ENCODE results near the gene TP53AIP1.
A peak's percentile ranks its signal among the peaks of the same experiment; 100 is the strongest.

The TP53AIP1 gene

DNA sequence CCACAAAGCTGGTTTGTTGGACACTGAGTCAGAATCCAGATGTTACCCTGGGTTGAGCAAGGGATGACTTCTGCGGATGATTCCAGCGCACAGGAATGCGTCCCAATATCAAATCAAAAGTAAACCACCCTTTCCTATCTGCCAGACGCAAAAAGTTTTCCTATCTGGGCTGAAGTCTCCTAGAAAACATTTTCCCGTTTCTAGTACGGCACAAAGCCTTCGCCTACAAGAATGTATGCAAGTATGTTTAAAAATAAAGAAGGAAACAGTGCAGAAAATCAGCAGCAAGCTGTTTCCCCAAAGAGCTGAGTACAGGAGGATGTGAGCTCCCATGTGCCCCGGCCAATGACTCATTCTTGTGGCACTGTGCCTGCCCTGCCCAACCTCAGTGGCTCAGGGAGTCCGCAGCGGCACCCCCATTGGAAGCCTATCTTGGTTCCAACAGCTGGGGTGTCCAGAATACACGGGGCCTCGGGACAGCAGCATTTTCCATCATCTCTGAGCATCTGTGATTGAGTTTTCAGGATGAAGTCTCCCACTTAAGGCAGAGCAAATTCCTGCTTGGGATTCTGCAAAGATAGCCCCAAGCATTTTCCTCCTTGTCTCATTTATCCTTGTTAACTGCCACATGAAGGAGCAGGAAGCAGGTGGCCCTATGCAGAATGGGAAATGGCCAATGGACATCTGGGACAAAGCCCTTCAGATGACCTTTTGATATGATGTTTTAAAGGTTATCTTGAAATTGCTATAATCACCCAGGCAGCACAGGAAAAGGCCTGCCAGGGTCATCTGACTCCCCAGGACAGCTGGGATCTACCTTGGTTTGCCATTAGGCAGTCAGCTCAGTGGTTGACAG, 34.1 kb downstream of the TP53AIP1 start:
- H3K9me3 ChIP-seq (ENCODE audit: control insufficient read depth in 1 of 2, low read length in 2 of 2): no peaks in the 10 kb centered on the region
- peak overlapping the region in 1 of 2 donors; percentile 5 for H3K9ac ChIP-seq (ENCODE audit: low read depth in 1 of 2, low read length in 2 of 2)
- H3K27me3 ChIP-seq (ENCODE audit: control insufficient read depth in 1 of 2, insufficient read depth in 2 of 2, low read length in 2 of 2): peaks cover 3 to 12% of the 10 kb centered on the region in 2 donors
- no peak overlapping the region for H3K4me3 ChIP-seq (ENCODE audit: low read depth in 1 of 2, low read length in 2 of 2)
- H3K4me1 ChIP-seq (ENCODE audit: control insufficient read depth in 1 of 2, insufficient read depth in 2 of 2, low read length in 2 of 2): peaks cover 18% of the 10 kb centered on the region in 2 donors
- no peak overlapping the region for H3K27ac ChIP-seq (ENCODE audit: low read depth, low read length)
- H3K36me3 ChIP-seq (ENCODE audit: control insufficient read depth in 1 of 2, insufficient read depth in 2 of 2, low read length in 2 of 2): no peaks in the 10 kb centered on the region

DNA sequence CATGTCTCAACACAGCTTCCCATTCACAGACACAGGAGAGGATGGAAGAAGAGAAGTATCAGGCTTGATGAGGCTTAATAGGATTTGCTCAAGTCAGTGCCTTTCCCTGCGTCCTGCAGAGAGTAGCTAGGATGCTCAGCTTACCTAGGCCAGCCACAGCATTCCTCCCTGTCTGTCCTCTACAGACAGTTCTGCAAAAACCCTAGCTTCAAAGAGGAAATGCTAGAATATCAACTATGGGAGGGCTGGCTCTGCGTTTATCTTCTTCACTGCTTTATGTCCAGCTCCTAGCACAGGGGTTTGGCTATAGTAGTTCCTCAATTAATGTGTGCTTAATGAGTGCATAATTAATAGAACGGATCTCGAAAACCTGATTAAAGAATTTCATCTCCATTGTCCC, 35.1 kb downstream of the TP53AIP1 start:
- no peaks in the 10 kb centered on the region for H3K36me3 ChIP-seq (ENCODE audit: control insufficient read depth in 1 of 2, insufficient read depth in 2 of 2, low read length in 2 of 2)
- H3K27me3 ChIP-seq (ENCODE audit: control insufficient read depth in 1 of 2, insufficient read depth in 2 of 2, low read length in 2 of 2): peaks cover 3 to 12% of the 10 kb centered on the region in 2 donors
- no peak overlapping the region for H3K9ac ChIP-seq (ENCODE audit: low read depth in 1 of 2, low read length in 2 of 2)
- H3K4me3 ChIP-seq (ENCODE audit: low read depth in 1 of 2, low read length in 2 of 2): no peak overlapping the region
- H3K9me3 ChIP-seq (ENCODE audit: control insufficient read depth in 1 of 2, low read length in 2 of 2): no peaks in the 10 kb centered on the region
- H3K4me1 ChIP-seq (ENCODE audit: control insufficient read depth in 1 of 2, insufficient read depth in 2 of 2, low read length in 2 of 2): peaks cover 18% of the 10 kb centered on the region in 2 donors
- no peak overlapping the region for H3K27ac ChIP-seq (ENCODE audit: low read depth, low read length)

DNA sequence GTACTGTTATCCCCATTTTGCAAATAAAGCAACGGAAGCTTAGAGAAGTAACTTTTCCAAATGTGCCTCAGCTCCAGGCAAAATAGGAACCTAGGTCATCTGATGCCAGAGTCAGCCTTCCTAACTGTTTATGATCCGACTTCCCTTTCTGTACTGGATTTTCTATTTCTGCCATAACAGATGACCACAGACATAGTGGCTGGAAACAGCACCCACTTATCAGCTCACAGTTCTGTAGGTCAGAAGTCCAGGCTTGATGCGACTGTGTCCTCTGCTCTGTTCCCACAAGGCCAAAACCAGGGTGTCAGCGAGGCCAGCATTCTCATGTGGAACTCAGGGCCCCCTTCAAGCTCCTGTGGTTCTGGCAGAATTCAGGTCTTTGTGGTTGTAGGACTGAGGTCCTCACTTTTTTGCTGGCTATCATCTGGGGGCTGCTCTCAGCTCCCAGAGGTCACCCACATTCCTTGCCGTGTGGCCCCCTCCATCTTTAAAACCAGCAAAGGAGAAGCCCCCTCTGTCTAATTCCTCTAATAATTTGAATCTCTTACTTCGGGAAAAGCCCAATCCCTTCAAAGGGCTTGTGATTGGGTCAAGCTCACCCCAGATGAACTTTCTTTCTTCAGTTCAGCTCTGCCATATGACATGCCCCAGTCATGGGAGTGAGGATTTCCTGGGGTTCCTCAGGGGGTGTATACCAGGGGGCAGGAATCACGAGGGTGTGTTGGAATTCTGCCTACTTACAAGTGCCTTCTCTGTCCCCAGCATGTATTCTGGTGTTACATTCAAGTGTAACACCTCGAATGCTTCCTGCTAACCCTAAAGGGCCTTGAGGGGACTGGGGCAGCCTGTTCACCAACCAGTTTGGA, 36.3 kb downstream of the TP53AIP1 start:
- H3K9me3 ChIP-seq (ENCODE audit: control insufficient read depth in 1 of 2, low read length in 2 of 2): no peaks in the 10 kb centered on the region
- H3K27ac ChIP-seq (ENCODE audit: low read depth, low read length): no peak overlapping the region
- peak overlapping the region; percentile 66 to 70 for H3K4me3 ChIP-seq (ENCODE audit: low read depth in 1 of 2, low read length in 2 of 2)
- H3K9ac ChIP-seq (ENCODE audit: low read depth in 1 of 2, low read length in 2 of 2): no peak overlapping the region
- peaks cover 18% of the 10 kb centered on the region in 2 donors for H3K4me1 ChIP-seq (ENCODE audit: control insufficient read depth in 1 of 2, insufficient read depth in 2 of 2, low read length in 2 of 2)
- H3K27me3 ChIP-seq (ENCODE audit: control insufficient read depth in 1 of 2, insufficient read depth in 2 of 2, low read length in 2 of 2): peaks cover 3 to 12% of the 10 kb centered on the region in 2 donors
- H3K36me3 ChIP-seq (ENCODE audit: control insufficient read depth in 1 of 2, insufficient read depth in 2 of 2, low read length in 2 of 2): no peaks in the 10 kb centered on the region

DNA sequence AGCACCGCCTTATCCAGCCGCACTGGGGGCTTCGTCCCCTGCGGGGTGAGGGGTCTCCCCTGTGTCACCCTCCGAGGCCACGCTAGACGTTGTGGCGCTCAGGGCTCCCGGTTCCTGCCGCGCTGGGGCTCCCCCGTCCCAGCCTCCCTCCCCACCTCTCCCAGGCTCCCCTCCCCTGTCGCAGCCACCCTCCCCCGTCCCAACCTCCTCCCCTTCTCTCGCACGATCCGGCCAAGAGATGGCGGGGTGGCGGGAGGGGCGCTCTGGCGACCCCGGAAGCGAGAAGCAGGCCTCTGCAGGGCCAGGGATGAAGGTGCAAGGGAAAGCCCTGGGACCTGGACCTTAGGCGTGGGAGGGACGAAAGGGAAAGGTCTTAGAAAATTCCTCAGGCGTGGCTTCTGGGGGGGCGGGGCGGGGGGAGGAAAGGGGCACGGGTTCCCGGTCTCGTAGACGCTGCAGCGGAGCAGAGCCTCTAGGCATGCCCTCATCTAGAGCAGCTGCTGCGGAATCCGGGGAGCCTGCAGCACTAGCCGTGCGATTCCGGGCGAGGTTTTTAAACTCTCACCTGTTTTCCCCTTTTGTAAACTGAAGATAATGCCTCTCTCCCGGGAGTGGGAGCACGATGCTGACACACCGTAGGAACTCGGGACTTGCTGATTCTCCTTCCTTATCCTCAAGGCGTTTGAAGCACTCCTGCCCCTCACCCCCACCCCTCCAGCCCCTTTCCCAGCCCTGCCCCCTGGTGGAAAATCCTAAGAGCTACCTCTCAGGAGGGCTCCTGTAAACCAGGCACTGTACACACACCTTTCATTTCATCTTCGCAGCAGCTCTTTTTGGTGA, 37.1 kb downstream of the TP53AIP1 start:
- Histone ChIP-seq H3K9me3 (ENCODE audit: control insufficient read depth in 1 of 2, low read length in 2 of 2) (no peaks in the 10 kb centered on the region), H3K27ac (ENCODE audit: low read depth, low read length) (no peak overlapping the region), H3K9ac (ENCODE audit: low read depth in 1 of 2, low read length in 2 of 2) (peak overlapping the region in 1 of 2 donors; percentile 26), H3K4me1 (ENCODE audit: control insufficient read depth in 1 of 2, insufficient read depth in 2 of 2, low read length in 2 of 2) (peaks cover 18% of the 10 kb centered on the region in 2 donors), H3K36me3 (ENCODE audit: control insufficient read depth in 1 of 2, insufficient read depth in 2 of 2, low read length in 2 of 2) (no peaks in the 10 kb centered on the region), H3K27me3 (ENCODE audit: control insufficient read depth in 1 of 2, insufficient read depth in 2 of 2, low read length in 2 of 2) (peaks cover 0 to 12% of the 10 kb centered on the region in 2 donors), H3K4me3 (ENCODE audit: low read depth in 1 of 2, low read length in 2 of 2) (peak overlapping the region; percentile 66 to 70)

DNA sequence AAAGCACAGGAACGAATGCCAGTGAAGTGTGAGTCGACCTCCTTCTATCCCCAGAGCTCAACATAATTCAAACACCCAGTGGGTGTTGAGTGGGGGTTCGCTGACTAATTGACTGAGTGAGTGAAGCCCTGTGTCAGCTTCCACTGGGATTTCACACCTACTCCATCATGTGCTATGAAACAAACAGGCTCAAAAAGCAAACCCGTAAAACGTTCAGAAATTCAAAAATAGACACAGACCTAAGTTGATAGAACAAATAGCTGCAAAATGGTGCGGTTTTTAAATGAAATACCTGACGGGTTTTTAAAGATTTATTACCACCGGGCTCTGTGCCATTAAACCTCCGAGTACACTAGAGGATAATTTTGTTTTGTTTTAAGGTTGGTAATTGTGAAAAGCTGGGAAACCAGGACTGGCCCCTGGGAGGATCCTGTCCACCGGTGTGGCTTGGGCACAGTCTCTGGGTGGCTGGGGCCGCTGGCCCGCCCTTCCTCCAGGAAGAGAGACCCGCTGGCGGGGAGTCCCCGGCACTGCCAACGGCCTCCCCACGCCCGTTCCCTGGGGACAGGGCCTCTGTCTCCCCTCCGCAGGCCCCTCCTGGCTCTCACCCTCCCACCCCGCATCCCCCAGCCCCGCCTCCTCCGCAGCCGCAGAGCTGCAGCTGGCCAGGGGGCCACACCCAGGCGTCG, 37.9 kb downstream of the TP53AIP1 start:
- H3K27me3 ChIP-seq (ENCODE audit: control insufficient read depth in 1 of 2, insufficient read depth in 2 of 2, low read length in 2 of 2): peaks cover 0 to 12% of the 10 kb centered on the region in 2 donors
- peak overlapping the region in 1 of 2 donors; percentile 26 for H3K9ac ChIP-seq (ENCODE audit: low read depth in 1 of 2, low read length in 2 of 2)
- H3K4me1 ChIP-seq (ENCODE audit: control insufficient read depth in 1 of 2, insufficient read depth in 2 of 2, low read length in 2 of 2): peaks cover 18% of the 10 kb centered on the region in 2 donors
- no peak overlapping the region for H3K27ac ChIP-seq (ENCODE audit: low read depth, low read length)
- no peaks in the 10 kb centered on the region for H3K9me3 ChIP-seq (ENCODE audit: control insufficient read depth in 1 of 2, low read length in 2 of 2)
- H3K36me3 ChIP-seq (ENCODE audit: control insufficient read depth in 1 of 2, insufficient read depth in 2 of 2, low read length in 2 of 2): no peaks in the 10 kb centered on the region
- peak overlapping the region; percentile 66 to 70 for H3K4me3 ChIP-seq (ENCODE audit: low read depth in 1 of 2, low read length in 2 of 2)

DNA sequence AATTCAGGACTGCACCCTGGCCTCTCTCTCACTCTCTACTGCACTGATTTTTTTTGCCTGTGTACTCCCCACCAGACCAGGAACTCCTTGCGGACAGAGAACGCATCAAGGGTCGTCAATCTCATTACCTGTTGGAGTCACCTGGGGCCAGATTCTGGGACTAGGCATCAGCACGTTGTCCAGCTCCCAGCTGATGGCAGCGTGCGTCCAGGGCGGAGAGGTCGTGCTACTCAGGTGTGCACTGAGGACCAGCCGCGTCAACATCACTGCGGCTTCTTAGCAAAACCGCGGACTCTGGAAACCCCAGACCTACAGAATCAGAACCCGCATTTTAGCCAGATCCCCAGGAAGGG, 38.4 kb downstream of the TP53AIP1 start:
- H3K4me1 ChIP-seq (ENCODE audit: control insufficient read depth in 1 of 2, insufficient read depth in 2 of 2, low read length in 2 of 2): peaks cover 18% of the 10 kb centered on the region in 2 donors

DNA sequence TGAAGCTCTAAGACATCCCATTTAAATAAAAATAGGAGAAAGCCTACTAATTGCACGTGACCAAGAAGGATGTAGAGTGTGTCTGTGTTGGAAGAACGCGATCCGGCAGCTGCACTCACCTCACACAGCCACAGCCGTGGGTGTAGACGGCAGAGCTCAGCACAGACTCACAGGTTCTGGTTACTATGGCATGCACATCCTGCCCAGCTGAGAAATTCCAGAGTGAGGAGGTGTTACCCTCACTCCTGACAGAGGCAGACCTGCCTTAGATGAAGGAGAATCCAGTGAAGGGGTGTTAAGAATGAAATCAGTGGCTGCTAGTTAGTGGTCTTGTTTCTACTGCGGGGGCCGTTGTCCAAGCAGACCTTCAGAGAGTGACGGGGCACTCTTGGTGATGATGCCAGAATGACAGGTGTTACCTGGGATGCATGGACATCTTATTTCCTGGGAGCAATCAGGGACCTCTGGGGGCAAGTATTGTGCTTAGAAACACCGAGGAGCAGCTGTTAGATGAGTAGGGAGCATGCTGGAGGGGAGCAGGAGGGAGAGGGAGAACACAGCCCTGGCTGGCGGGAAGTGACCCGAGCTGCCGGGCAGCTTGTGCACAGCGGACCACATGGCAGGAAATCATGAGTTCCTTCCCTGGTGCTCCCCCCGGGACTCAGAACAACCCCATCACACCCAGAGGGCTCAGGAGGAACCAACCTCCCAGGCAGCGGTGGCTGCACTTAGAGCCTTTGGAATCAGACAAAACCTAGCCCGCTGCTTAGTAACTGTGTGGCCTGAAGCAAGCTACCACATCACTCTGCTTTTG, 39.2 kb downstream of the TP53AIP1 start:
- no peaks in the 10 kb centered on the region for H3K36me3 ChIP-seq (ENCODE audit: control insufficient read depth in 1 of 2, insufficient read depth in 2 of 2, low read length in 2 of 2)
- H3K4me1 ChIP-seq (ENCODE audit: control insufficient read depth in 1 of 2, insufficient read depth in 2 of 2, low read length in 2 of 2): peaks cover 11% of the 10 kb centered on the region in 2 donors
- no peak overlapping the region for H3K27ac ChIP-seq (ENCODE audit: low read depth, low read length)
- no peak overlapping the region for H3K4me3 ChIP-seq (ENCODE audit: low read depth in 1 of 2, low read length in 2 of 2)
- peaks cover 0 to 8% of the 10 kb centered on the region in 2 donors for H3K27me3 ChIP-seq (ENCODE audit: control insufficient read depth in 1 of 2, insufficient read depth in 2 of 2, low read length in 2 of 2)
- no peak overlapping the region for H3K9ac ChIP-seq (ENCODE audit: low read depth in 1 of 2, low read length in 2 of 2)
- H3K9me3 ChIP-seq (ENCODE audit: control insufficient read depth in 1 of 2, low read length in 2 of 2): no peaks in the 10 kb centered on the region

More for the DNA sequence above, 38.4 kb downstream of the TP53AIP1 start:
- no peak overlapping the region for H3K27ac ChIP-seq (ENCODE audit: low read depth, low read length)
- no peaks in the 10 kb centered on the region for H3K9me3 ChIP-seq (ENCODE audit: control insufficient read depth in 1 of 2, low read length in 2 of 2)
- H3K27me3 ChIP-seq (ENCODE audit: control insufficient read depth in 1 of 2, insufficient read depth in 2 of 2, low read length in 2 of 2): peaks cover 0 to 12% of the 10 kb centered on the region in 2 donors
- no peaks in the 10 kb centered on the region for H3K36me3 ChIP-seq (ENCODE audit: control insufficient read depth in 1 of 2, insufficient read depth in 2 of 2, low read length in 2 of 2)
- H3K4me3 ChIP-seq (ENCODE audit: low read depth in 1 of 2, low read length in 2 of 2): no peak overlapping the region
- no peak overlapping the region for H3K9ac ChIP-seq (ENCODE audit: low read depth in 1 of 2, low read length in 2 of 2)

DNA sequence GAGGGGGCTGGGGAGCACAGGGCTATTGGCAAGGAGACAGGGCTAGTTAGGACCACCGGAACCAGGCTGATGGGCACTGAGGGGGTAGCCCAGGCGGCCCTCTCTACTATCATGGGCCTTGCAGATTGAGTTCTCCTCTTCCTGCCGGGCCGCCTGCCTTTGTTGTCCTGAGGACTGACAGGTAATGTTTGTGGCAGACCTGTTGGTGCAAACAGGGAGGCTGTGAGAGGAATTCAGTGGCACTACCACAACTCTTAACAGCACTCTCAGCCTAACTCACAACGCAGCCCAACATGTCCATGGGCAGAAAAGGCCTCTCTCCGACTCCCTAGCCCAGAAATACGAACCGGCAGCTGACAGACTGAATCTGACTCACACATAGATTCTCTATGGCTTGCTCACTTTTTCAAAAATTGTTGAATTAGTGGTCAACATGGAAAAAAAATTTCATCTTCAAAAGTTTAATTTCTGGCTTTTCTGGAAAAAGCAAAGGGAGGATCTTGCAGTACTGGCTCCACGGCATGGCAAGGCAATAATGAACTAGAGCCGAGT, 40.1 kb downstream of the TP53AIP1 start:
- H3K4me1 ChIP-seq (ENCODE audit: control insufficient read depth in 1 of 2, insufficient read depth in 2 of 2, low read length in 2 of 2): peaks cover 5 to 8% of the 10 kb centered on the region in 2 donors
- H3K9ac ChIP-seq (ENCODE audit: low read depth in 1 of 2, low read length in 2 of 2): no peak overlapping the region
- H3K27me3 ChIP-seq (ENCODE audit: control insufficient read depth in 1 of 2, insufficient read depth in 2 of 2, low read length in 2 of 2): peaks cover 0 to 8% of the 10 kb centered on the region in 2 donors

More for the DNA sequence above, 40.1 kb downstream of the TP53AIP1 start:
- Histone ChIP-seq H3K9me3 (ENCODE audit: control insufficient read depth in 1 of 2, low read length in 2 of 2) (no peaks in the 10 kb centered on the region), H3K27ac (ENCODE audit: low read depth, low read length) (no peak overlapping the region), H3K4me3 (ENCODE audit: low read depth in 1 of 2, low read length in 2 of 2) (no peak overlapping the region), H3K36me3 (ENCODE audit: control insufficient read depth in 1 of 2, insufficient read depth in 2 of 2, low read length in 2 of 2) (no peaks in the 10 kb centered on the region)
